ENCODE data around the gene SFT2D1. TPM values are rescaled to one million over a fixed set of nuclear protein-coding genes. Genes with fewer than 3 reads are reported as not detected.
"Not testable (repeated sequence)": the region's sequence is repeated elsewhere in the genome, so short reads cannot be mapped to it uniquely, and the experiment has no call there.

The SFT2D1 gene
- total RNA-seq, 6 experiments from 2014 or later, result 44.8 to 56.5 (median 47.3) TPM

DNA sequence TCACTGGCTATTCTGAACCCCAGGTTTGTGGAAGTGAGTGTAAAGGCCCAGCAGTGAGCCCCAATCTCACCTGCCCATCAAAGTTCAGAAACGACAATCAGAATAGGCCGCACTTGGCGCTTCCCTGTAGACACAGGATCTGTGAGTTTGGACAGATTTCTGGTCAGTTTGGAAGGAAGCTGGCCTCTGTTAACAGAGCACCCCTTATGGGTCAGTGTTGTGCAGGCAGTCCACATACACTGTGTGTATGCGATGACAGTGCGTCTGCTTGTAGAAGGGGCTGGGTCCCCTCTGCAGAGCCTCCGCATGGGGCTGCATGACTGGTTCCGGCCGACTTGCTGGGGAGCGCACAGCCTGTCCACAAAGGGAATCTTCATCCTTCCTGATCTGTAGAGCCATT, 43.8 kb upstream of the SFT2D1 start:
- H3K9me3 Mint-ChIP-seq, result no peaks in the 10 kb centered on the region

DNA sequence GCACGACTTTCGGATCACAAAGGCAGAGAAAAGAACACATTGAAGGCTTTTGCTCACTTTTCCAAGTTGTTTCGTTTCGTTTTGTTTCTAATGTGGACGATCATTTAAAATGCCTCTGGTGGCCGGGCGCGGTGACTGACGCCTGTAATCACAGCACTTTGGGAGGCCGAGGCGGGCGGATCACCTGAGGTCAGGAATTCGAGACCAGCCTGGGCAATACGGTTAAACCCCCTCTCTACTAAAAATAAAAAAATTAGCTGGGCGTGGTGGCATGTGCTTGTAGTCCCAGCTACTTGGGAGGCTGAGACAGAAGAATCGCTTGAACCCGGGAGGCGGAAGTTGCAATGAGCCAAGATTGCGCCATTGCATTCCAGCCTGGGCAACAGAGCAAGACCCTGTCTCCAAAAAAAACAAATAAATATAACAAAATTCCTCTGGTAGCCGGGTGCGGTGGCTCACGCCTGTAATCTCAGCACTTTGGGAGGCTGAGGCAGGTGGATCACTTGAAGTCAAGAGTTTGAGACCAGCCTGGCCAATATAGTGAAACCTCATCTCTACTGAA, 41.5 kb upstream of the SFT2D1 start:
- peak overlapping the region; percentile 89 for H3K4me3 Mint-ChIP-seq
- peak; percentile 46 for TF ChIP-seq CTCF (IDR thresholded peaks at IDR 0.05)
- H3K27ac Mint-ChIP-seq, result peak overlapping the region; percentile 83
- DNase-seq, result peak; percentile 36
- H3K4me1 Mint-ChIP-seq (ENCODE audit: low read depth); H3K27me3 Mint-ChIP-seq (ENCODE audit: insufficient read depth); H3K36me3 Mint-ChIP-seq (ENCODE audit: low read depth); H3K9me3 Mint-ChIP-seq: not testable (repeated sequence)

More for the DNA sequence above, 43.8 kb upstream of the SFT2D1 start:
- TF ChIP-seq CTCF (IDR thresholded peaks at IDR 0.05), result no peak
- H3K27me3 Mint-ChIP-seq (ENCODE audit: insufficient read depth), result peaks cover 5% of the 10 kb centered on the region
- no peaks in the 10 kb centered on the region for H3K36me3 Mint-ChIP-seq (ENCODE audit: low read depth)
- peaks cover 8% of the 10 kb centered on the region for H3K4me1 Mint-ChIP-seq (ENCODE audit: low read depth)
- H3K27ac Mint-ChIP-seq, result no peak overlapping the region
- H3K4me3 Mint-ChIP-seq, result no peak overlapping the region
- no peak for DNase-seq

DNA sequence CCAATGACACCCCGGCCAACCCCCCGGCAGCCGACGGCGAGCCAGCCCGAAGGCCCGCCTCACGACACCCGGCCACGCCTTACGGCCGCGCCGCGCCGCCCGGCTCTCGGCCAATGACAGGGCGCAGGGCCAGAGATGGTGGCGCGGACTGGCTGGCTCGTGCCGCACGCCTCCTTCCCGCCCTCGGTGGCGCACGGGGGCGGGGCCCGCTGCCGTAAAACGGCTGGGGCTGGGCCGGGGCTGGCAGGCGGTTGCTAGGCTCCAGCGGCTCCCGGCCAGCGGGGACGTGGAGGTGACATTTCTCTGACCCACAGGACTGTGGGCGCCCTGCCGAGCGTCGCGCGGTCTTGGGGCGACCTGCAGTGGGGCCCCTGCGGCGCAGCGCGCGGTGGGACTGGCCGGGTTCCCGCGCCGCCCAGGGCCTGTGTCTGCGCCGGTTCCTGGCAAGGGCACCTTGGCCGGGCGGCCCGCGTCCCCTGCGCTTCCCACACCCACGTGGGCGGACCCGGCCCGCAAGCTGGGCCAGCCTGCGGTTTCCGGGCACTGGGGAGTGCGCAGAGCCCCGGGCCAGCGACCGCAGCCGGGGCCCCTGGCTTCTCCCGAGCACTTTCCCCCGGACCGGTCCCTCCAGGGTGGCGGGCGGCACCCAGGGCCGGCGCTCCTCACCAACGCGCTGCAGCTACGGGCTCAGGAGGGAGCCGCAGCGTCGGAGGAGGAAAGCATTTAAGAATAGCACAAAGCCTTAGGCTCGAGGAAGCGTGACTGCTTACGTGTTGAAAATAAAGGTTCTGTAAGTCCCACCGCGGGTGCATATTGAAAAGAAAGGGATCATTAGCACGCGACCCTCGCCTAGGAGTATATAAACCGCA, 40.8 kb upstream of the SFT2D1 start, which contains the start of gene MPC1:
Gene MPC1 (minus strand): TSS at position 8 of the 869 bp plus-strand sequence. CDS start 64 bp downstream, outside the sequence.
- peak within 1 kb of the TSS; percentile 83 for H3K27ac Mint-ChIP-seq
- no peak for TF ChIP-seq CTCF (IDR thresholded peaks at IDR 0.05)
- peak within 1 kb of the TSS; percentile 93 for H3K4me3 Mint-ChIP-seq
- peaks cover 2% of the 10 kb centered on the region for H3K27me3 Mint-ChIP-seq (ENCODE audit: insufficient read depth)
- no peaks in the 10 kb centered on the region for H3K36me3 Mint-ChIP-seq (ENCODE audit: low read depth)
- no peaks in the 10 kb centered on the region for H3K9me3 Mint-ChIP-seq
- peak; percentile 93 for DNase-seq
- H3K4me1 Mint-ChIP-seq (ENCODE audit: low read depth), result peaks cover 9% of the 10 kb centered on the region

- Mint-ChIP-seq H3K36me3 (ENCODE audit: low read depth) (no peaks in the 10 kb centered on the region), H3K9me3 (no peaks in the 10 kb centered on the region), H3K27ac (no peak overlapping the region), H3K4me3 (peak overlapping the region; percentile 93), H3K27me3 (ENCODE audit: insufficient read depth) (peaks cover 2% of the 10 kb centered on the region), H3K4me1 (ENCODE audit: low read depth) (peaks cover 9% of the 10 kb centered on the region)
- no peak for TF ChIP-seq CTCF (IDR thresholded peaks at IDR 0.05)
- DNase-seq, result no peak
Measured at GRCh38 chr6:166382500-166382932, 40.2 kb upstream of the SFT2D1 start.

DNA sequence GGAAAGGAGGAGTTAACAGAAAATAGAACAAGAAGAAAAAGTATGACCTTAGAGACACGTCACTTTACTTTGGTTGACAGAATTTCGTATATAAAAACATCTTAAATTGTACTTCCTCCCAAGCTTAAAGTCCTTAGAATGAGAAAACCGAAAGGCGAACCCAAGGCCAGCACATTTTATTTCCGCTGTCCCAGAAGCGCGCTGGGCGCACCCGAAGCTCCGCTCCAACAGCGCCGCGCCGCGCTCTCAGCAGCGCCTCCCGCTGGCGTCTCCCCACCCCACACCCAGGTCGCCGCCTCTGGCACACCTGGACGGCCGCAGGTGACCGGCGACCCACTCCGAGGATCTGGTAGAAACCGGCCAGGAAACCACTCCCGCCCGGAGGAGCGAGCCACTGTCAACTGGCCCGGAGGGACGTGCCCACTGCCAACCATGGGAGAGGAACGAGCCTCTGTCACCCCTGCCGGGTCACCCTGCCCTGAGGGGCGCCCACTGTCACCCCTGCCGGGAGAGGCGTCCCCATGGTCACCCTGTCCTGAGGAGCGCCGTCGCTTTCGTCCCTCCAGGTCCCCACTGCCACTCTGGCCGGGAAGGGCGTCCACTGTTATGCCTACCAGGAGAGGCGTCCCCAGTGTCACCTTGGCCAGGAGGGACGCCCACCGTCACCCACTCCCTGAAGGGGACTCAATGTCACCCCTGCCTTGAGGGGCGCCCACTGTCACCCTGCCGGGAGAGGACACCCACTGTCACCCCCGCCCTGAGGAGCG, 39.6 kb upstream of the SFT2D1 start:
- peak; percentile 82 for TF ChIP-seq CTCF (IDR thresholded peaks at IDR 0.05)
- DNase-seq, result no peak
- Mint-ChIP-seq H3K9me3 (no peaks in the 10 kb centered on the region), H3K27me3 (ENCODE audit: insufficient read depth) (no peaks in the 10 kb centered on the region; the same call in 1 of the 2 replicates), H3K27ac (peak overlapping the region; percentile 43), H3K4me1 (ENCODE audit: low read depth) (peaks cover 9% of the 10 kb centered on the region), H3K4me3 (peak overlapping the region; percentile 93), H3K36me3 (ENCODE audit: low read depth) (no peaks in the 10 kb centered on the region)
